ENCODE measurements around the gene CDH24. TPM values are rescaled to one million over a fixed set of nuclear protein-coding genes. Genes with fewer than 3 reads are reported as not detected.

CDH24 gene, protein sequence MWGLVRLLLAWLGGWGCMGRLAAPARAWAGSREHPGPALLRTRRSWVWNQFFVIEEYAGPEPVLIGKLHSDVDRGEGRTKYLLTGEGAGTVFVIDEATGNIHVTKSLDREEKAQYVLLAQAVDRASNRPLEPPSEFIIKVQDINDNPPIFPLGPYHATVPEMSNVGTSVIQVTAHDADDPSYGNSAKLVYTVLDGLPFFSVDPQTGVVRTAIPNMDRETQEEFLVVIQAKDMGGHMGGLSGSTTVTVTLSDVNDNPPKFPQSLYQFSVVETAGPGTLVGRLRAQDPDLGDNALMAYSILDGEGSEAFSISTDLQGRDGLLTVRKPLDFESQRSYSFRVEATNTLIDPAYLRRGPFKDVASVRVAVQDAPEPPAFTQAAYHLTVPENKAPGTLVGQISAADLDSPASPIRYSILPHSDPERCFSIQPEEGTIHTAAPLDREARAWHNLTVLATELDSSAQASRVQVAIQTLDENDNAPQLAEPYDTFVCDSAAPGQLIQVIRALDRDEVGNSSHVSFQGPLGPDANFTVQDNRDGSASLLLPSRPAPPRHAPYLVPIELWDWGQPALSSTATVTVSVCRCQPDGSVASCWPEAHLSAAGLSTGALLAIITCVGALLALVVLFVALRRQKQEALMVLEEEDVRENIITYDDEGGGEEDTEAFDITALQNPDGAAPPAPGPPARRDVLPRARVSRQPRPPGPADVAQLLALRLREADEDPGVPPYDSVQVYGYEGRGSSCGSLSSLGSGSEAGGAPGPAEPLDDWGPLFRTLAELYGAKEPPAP
- 1.6 TPM for total RNA-seq

DNA sequence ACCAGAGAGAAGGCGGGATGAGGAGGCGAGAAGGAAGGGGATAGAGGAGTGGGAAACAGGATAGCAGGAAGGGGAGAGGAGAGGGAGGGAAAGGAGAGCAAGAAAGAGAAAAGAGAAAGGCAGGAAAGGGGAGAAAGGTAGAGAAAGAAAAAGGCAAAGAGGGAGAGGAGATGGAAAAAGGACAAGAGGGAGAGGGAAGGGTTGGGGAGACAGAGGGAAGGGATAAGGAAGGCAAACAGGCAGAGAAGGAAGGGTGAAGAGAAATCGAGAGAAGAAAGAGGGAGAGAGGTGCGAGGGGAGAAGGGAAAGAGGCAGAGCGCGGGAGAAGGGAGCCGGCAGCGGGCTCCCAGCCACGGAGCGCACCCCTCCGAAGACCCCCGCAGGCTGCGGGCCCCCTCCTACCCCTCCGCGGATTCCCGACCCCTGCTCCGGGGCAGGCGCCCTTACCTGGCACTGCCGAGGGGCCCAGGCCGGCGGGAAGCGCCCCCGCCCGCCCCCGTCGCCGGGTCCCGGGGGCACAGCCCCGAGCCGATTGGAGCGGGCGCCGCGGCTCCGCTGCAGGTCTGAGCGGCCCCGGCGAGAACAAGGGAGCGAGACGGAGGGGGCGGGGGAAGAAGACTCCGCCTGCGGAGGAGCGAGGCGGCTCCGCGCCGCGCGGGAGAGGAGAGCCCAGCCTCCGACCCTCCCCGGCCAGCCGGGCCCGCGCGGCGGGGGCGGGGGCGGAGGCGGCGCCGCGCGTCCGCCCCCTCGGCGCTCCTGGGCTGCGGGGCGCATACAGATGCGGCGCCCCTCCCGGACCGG, at the start of gene CDH24:
TSS of gene CDH24 (minus strand) at position 565 of the 801 bp plus-strand sequence. CDS start 1,787 bp downstream, outside the sequence.
- peak; percentile 37 to 71 (median 65) for DNase-seq (ENCODE audit: low read depth in 2 of 3, low spot score in 2 of 3)

- no peak for DNase-seq (ENCODE audit: low read depth in 2 of 3, low spot score in 2 of 3)
Measured at GRCh38 chr14:23106747-23107045, 49.4 kb upstream of the CDH24 start.

GRCh38 chr14:23105348-23105824, 48.1 kb upstream of the CDH24 start:
- no peak for DNase-seq (ENCODE audit: low read depth in 2 of 3, low spot score in 2 of 3)

- DNase-seq (ENCODE audit: low read depth in 2 of 3, low spot score in 2 of 3), result no peak
Measured at GRCh38 chr14:23104591-23105347, 47.4 kb upstream of the CDH24 start, which contains the start of gene CIROP. Gene CIROP, minus strand, starts transcription at chr14:23104989. Its CDS starts 69 bp downstream, at chr14:23104920.

DNA sequence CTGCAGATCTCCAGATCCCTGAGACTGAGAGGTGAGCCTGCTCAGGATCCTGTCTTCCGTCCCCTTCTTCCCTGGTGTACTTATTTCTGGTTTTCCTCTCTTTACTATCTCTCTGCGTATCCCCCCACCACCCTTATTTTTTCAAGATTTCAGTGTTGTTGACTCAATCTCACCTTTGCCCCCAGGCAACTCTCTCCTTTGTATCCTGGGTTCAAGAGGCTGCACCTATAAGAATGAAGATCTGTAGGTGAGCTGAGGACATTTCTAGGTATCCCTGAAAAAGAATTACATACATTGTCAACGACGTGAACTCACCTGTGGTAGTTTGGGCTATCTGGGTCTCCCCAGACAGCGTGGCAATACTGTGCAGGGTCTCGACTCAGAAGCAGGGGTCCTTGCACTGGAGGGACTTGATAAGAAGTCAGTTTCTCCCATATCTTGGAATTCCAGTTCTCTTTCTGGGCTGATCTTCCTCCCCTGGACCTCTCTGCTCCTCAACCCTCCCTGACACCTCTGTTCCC, 46.8 kb upstream of the CDH24 start:
- no peak for DNase-seq (ENCODE audit: low read depth in 2 of 3, low spot score in 2 of 3)

DNA sequence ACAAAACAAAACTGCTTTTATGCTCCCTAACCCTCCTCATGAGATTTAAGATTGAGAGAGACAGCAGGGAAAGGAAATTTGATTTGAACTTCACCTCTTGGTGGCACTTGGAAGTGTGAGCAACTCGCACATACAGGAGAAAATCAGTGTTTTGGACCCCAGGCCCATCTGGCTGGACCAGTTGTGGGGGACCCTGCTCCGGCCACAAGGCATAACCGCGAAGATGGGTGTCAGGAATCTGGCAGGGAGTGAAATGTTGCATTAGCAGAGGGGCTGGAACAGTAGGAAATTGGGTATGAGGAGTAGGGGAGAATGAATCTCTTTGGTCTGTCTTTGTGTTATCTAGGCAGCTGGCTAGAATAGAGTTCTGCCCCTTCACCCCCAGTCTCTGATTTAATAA, 46.3 kb upstream of the CDH24 start:
- no peak for DNase-seq (ENCODE audit: low read depth in 2 of 3, low spot score in 2 of 3)

DNA sequence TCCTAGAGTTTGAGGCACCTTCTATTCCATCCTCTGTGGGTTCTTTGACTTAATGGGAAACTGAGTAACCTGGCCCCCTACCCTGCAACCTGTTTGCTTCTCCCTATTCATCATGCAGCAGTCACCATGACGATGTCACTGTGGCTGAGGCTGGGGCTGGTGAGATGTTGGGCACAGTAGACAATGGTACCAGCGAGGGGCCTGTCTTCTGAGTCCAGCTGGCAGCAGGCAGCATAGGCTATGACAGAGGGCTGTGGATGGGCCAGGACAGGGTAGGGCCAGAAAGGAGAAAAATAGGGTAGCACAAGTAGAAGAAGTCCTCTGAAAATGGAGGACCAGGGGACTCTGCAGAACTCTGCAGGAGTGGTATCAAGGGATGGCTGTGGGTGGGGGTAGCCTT, 45.5 kb upstream of the CDH24 start:
- DNase-seq (ENCODE audit: low read depth in 2 of 3, low spot score in 2 of 3), result no peak

DNA sequence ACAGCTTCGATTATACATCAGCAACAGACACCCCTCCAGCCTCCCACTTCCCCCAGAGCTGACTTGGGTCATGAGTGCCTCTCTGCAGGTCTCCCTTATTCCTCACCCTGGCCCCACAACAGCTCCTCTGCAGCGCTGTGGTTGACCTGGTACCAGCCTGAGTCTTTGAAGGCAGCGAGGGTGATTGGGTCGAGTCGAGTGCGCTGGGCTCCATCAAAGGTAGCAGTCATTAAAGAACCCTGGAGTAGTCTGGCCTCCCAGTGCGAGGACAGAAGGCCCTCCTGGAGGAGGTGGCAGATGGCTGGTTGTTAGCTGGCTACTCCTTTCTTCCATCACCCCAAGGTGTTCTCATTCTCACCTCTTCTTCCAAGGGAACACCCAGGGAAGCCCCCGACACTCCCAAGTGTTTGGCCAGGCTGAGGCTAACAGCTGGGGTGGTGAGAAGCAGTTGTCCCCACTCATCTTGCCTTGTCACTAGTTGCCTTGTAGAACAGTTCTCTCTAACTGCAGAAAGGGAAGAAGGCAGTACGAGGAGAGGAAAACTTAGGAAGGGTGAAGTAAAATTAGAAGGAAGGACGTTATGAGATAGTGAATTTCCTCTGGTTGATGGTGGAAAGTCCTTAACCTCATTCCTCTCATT, 44.8 kb upstream of the CDH24 start:
- DNase-seq (ENCODE audit: low read depth in 2 of 3, low spot score in 2 of 3), result no peak

- no peak for DNase-seq (ENCODE audit: low read depth in 2 of 3, low spot score in 2 of 3)
Measured at GRCh38 chr14:23101213-23101970, 44.1 kb upstream of the CDH24 start.

GRCh38 chr14:23099212-23099861, 42.0 kb upstream of the CDH24 start:
- DNase-seq (ENCODE audit: low read depth in 2 of 3, low spot score in 2 of 3), result no peak

DNA sequence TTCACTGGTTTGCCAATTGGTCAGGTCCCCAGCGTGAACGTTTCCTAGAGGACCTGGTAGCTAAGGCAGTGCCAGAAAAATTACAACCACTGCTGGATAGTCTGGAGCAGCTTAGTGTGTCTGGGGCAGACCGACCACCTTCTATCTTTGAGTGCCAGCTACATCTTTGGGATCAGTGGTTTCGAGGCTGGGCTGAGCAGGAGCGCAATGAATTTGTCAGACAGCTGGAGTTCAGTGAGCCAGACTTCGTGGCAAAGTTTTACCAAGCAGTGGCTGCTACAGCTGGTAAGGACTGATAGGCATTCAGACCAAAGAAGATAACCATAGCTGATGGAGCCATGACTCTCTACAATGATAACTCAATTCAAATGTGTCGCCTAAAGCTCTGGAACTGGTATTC, 40.5 kb upstream of the CDH24 start:
- DNase-seq (ENCODE audit: low read depth in 2 of 3, low spot score in 2 of 3), result peak in 1 of 3 donors; percentile 31

DNA sequence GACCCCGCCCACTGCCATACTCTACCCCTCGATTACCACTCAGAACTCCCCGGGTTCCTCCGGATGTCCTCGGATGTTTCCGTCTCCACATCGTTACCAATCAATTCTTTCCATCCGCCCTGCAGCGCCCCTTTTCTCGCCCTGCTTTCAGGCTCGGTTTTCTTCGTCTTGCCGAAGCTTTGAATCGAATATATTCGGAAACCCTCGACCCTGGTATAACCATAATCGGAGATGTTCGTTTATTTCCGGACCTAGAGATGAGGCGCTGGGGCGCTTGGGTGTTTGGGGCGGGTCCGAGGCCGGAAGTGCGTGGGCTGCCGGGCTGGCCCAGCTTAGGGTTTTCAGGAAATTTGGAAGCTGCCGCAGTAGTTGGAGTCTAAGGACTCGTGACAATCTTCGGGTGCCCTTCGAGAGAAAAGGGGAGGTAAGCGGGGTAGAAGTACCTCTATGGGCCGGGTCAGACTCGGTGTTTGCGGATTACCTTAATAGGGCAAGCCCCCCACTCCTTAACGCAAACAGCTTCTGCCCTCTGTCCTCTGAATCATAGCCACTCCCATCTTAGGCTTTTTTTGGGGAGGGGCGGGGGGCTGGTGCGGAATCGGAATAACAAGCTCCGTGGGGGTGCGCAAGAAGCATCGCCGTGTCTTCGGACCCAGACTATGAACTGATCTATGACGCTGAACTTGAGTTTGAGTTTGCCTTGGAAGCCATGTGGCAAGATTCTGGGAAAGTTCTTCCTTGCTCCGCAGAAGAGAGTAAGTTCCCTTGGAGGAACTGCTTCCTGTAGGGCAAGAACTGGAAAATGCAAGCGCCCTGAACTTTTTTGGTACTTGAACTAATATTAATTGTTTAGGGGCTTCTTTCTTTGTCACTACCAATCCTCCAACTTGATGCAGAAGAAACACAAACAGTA, 38.1 kb upstream of the CDH24 start, which contains the start of gene C14orf119:
TSS of gene C14orf119 (plus strand) at position 310 of the 913 bp plus-strand sequence. CDS start 2,154 bp downstream, outside the sequence.
- peak; percentile 99 to 100 (median 100) for DNase-seq (ENCODE audit: low read depth in 2 of 3, low spot score in 2 of 3)

GRCh38 chr14:23094666-23095195, 37.4 kb upstream of the CDH24 start, which contains the start of gene ACIN1:
Gene ACIN1, minus strand, starts transcription at chr14:23095136. Its CDS starts 24 bp downstream, at chr14:23095112.
- peak in 2 of 3 donors; percentile 92 to 96 for DNase-seq (ENCODE audit: low read depth in 2 of 3, low spot score in 2 of 3)

GRCh38 chr14:23093991-23094665, 36.8 kb upstream of the CDH24 start:
- DNase-seq (ENCODE audit: low read depth in 2 of 3, low spot score in 2 of 3), result peak in 1 of 3 donors; percentile 20

- no peak for DNase-seq (ENCODE audit: low read depth in 2 of 3, low spot score in 2 of 3)
Measured at GRCh38 chr14:23093526-23093925, 36.2 kb upstream of the CDH24 start.

DNA sequence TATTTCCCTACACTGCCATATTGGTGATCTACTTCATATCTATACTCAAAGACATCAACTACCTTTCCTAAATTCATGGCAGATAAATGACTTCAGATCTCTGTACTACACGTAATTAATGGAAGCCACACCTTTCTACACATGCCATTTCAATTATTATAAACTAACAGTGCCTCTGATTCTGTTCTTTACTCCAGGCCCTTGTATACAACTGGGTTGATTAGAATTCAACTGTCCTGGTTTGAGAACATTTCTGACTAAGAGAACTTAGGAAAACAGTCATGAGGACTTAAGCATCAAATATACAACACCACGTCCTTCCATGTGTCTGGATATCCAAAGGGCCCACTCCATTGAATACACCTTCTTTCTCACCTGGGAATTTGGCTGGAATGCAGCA, 35.8 kb upstream of the CDH24 start:
- no peak for DNase-seq (ENCODE audit: low read depth in 2 of 3, low spot score in 2 of 3)

All from hematopoietic multipotent progenitor cell (in vitro differentiated cells).